Measurements from ENCODE around the gene NNMT. TPM values are rescaled to one million over a fixed set of nuclear protein-coding genes. Genes with fewer than 3 reads are reported as not detected.

The NNMT gene
- total RNA-seq, 1 donor from 2014 or later, result 26.4 TPM

- ATAC-seq, result peak; percentile 36
- intact Hi-C loops (cut with micrococcal nuclease), result no loop called here
Observed at GRCh38 chr11:114279792-114280546, 16.2 kb upstream of the NNMT start.

GRCh38 chr11:114280696-114281095 lies 15.5 kb upstream of the NNMT start:
- ATAC-seq (peak; percentile 77), DNase-seq (peak; percentile 65)
- intact Hi-C loops (cut with micrococcal nuclease), result no loop called here

More at GRCh38 chr11:114279792-114280546, 16.2 kb upstream of the NNMT start:
- DNase-seq, result no peak

- intact Hi-C loops (cut with micrococcal nuclease), result no loop called here
- DNase-seq (no peak), ATAC-seq (no peak)
Observed at GRCh38 chr11:114281388-114281956, 14.7 kb upstream of the NNMT start.

GRCh38 chr11:114282488-114282887 lies 13.7 kb upstream of the NNMT start:
- no peak for ATAC-seq
- no peak for DNase-seq
- intact Hi-C loops (cut with micrococcal nuclease), result no loop called here

GRCh38 chr11:114283422-114283821 lies 12.8 kb upstream of the NNMT start:
- DNase-seq, result no peak
- intact Hi-C loops (cut with micrococcal nuclease), result no loop called here
- ATAC-seq, result no peak

- peak; percentile 24 for ATAC-seq
- intact Hi-C loops (cut with micrococcal nuclease), result no loop called here
- DNase-seq, result peak; percentile 63
Observed at GRCh38 chr11:114284021-114284420, 12.2 kb upstream of the NNMT start.

- intact Hi-C loops (cut with micrococcal nuclease), result no loop called here
- no peak for DNase-seq
- no peak for ATAC-seq
Observed at GRCh38 chr11:114284914-114285313, 11.3 kb upstream of the NNMT start.

- no peak for ATAC-seq
- DNase-seq, result no peak
- intact Hi-C loops (cut with micrococcal nuclease), result no loop called here
Observed at GRCh38 chr11:114285599-114285998, 10.6 kb upstream of the NNMT start.

GRCh38 chr11:114286229-114286628 lies 10.0 kb upstream of the NNMT start:
- intact Hi-C loops (cut with micrococcal nuclease), result no loop called here
- ATAC-seq, result no peak

GRCh38 chr11:114287154-114287553 lies 9.0 kb upstream of the NNMT start:
- intact Hi-C loops (cut with micrococcal nuclease), result no loop called here
- no peak for ATAC-seq
- DNase-seq, result no peak

More at GRCh38 chr11:114286229-114286628, 10.0 kb upstream of the NNMT start:
- no peak for DNase-seq

GRCh38 chr11:114288136-114288535 lies 8.1 kb upstream of the NNMT start:
- DNase-seq (no peak), ATAC-seq (no peak)
- intact Hi-C loops (cut with micrococcal nuclease), result no loop called here

GRCh38 chr11:114289779-114290178 lies 6.4 kb upstream of the NNMT start:
- ATAC-seq (no peak), DNase-seq (no peak)
- intact Hi-C loops (cut with micrococcal nuclease), result no loop called here

- ATAC-seq (no peak), DNase-seq (no peak)
- intact Hi-C loops (cut with micrococcal nuclease), result no loop called here
Observed at GRCh38 chr11:114290503-114291235, 5.5 kb upstream of the NNMT start.

GRCh38 chr11:114291381-114291780 lies 4.8 kb upstream of the NNMT start:
- DNase-seq, result no peak
- no peak for ATAC-seq
- intact Hi-C loops (cut with micrococcal nuclease), result no loop called here

GRCh38 chr11:114291842-114292680 lies 4.1 kb upstream of the NNMT start:
- ATAC-seq (no peak), DNase-seq (no peak)
- intact Hi-C loops (cut with micrococcal nuclease), result no loop called here

- DNase-seq (no peak), ATAC-seq (no peak)
- intact Hi-C loops (cut with micrococcal nuclease), result no loop called here
Observed at GRCh38 chr11:114293201-114293711, 2.9 kb upstream of the NNMT start.

GRCh38 chr11:114296605-114297372 lies 590 bp downstream of the NNMT start:
- DNase-seq, result no peak
- no peak for ATAC-seq
- intact Hi-C loops (cut with micrococcal nuclease), result no loop called here
